CD4-positive, alpha-beta memory T cell (primary cell): ENCODE data around the gene RSPH6A. TPM values are rescaled to one million over a fixed set of nuclear protein-coding genes. Genes with fewer than 3 reads are reported as not detected.

Experiments
- CTCF ChIA-PET: fragments of 350-600 bp; sonication (Branson Sonifier 250); formaldehyde crosslinking; loops from one replicate; lab custom pipeline; 2021; ENCODE audit warnings: inconsistent platforms; ENCODE audit not compliant: partially characterized antibody; lab: Charles Lee
- POLR2A ChIA-PET: fragments of 350-600 bp; sonication (Branson Sonifier 250); formaldehyde crosslinking; loops from one replicate; lab custom pipeline; 2021; ENCODE audit not compliant: partially characterized antibody; lab: Charles Lee
- DNase-seq, 5 donors: peaks; one replicate each; pipeline versions ENCODE4 v3.0.0 to v3.0.0-alpha.2; 2020 to 2022; ENCODE audit warnings: mixed read lengths in 1 of 5
- H3K27ac ChIP-seq: one replicate; pipeline ENCODE4 v1.7.0; 2013; ENCODE audit warnings: low read depth, low read length
- H3K27me3 ChIP-seq: 2 replicates; pipeline ENCODE4 v1.7.0; 2013; ENCODE audit warnings: mild to moderate bottlenecking, low read length, moderate library complexity; ENCODE audit not compliant: insufficient read depth
- H3K36me3 ChIP-seq: 2 replicates; pipeline ENCODE4 v1.7.0; 2013; ENCODE audit warnings: mild to moderate bottlenecking, low read length, moderate library complexity; ENCODE audit not compliant: insufficient read depth
- H3K4me1 ChIP-seq: 2 replicates; pipeline ENCODE4 v1.7.0; 2013; ENCODE audit warnings: mild to moderate bottlenecking, low read length, moderate library complexity; ENCODE audit not compliant: insufficient read depth
- H3K4me3 ChIP-seq, 2 donors: one replicate each; pipeline ENCODE4 v1.7.0; 2013; ENCODE audit warnings: low read length in 2 of 2, mild to moderate bottlenecking in 1 of 2
- H3K9me3 ChIP-seq, 2 donors: one replicate each; pipeline ENCODE4 v1.7.0; 2013; ENCODE audit warnings: low read length in 2 of 2, control low read depth in 1 of 2; ENCODE audit not compliant: control insufficient read depth in 1 of 2
- H3K27ac Mint-ChIP-seq, 7 donors: one replicate each; pipeline ENCODE4 v1.8.0; 2020 to 2021; ENCODE audit warnings: mixed read lengths in 7 of 7, mild to moderate bottlenecking in 6 of 7, inconsistent platforms in 3 of 7, moderate library complexity in 3 of 7
- H3K27me3 Mint-ChIP-seq, 2 donors: one replicate each; pipeline ENCODE4 v1.8.0; 2020 to 2021; ENCODE audit warnings: mixed read lengths in 2 of 2
- H3K36me3 Mint-ChIP-seq, 2 donors: one replicate each; pipeline ENCODE4 v1.8.0; 2020 to 2021; ENCODE audit warnings: mixed read lengths in 2 of 2, inconsistent platforms in 1 of 2, mild to moderate bottlenecking in 1 of 2
- H3K4me1 Mint-ChIP-seq, 4 donors: one replicate each; pipeline ENCODE4 v1.8.0; 2020 to 2021; ENCODE audit warnings: mixed read lengths in 4 of 4, mild to moderate bottlenecking in 1 of 4
- H3K4me3 Mint-ChIP-seq, 8 donors: one replicate each; pipeline ENCODE4 v1.8.0; 2020 to 2021; ENCODE audit warnings: mixed read lengths in 8 of 8, mild to moderate bottlenecking in 7 of 8, moderate library complexity in 6 of 8, inconsistent platforms in 3 of 8
- H3K9me3 Mint-ChIP-seq, 8 donors: one replicate each; pipeline ENCODE4 v1.8.0; 2020 to 2021; ENCODE audit warnings: mixed read lengths in 8 of 8, mild to moderate bottlenecking in 5 of 8, inconsistent platforms in 3 of 8, moderate library complexity in 1 of 8
- intact Hi-C: fragments of 100-400 bp; cut with micrococcal nuclease; formaldehyde crosslinking; loops from one replicate; pipeline ENCODE4 v1.15.1; 2023
- polyA plus RNA-seq, 2 donors: library from polyadenylated mRNA; unstranded; fragments of 300-500 nt; fragmentation: Illumina TruSeq; gene quantifications; one replicate each; pipeline ENCODE4 v1.2.3, GENCODE V29; 2021
- total RNA-seq, 2 experiments: library from RNA; stranded (reverse); gene quantifications; one replicate each; pipeline ENCODE4 v1.2.3, GENCODE V29; 2021

RSPH6A gene
- total and polyA plus RNA-seq, 4 experiments from 2014 or later = 0.29 to 0.39 TPM; not detected in 2

DNA sequence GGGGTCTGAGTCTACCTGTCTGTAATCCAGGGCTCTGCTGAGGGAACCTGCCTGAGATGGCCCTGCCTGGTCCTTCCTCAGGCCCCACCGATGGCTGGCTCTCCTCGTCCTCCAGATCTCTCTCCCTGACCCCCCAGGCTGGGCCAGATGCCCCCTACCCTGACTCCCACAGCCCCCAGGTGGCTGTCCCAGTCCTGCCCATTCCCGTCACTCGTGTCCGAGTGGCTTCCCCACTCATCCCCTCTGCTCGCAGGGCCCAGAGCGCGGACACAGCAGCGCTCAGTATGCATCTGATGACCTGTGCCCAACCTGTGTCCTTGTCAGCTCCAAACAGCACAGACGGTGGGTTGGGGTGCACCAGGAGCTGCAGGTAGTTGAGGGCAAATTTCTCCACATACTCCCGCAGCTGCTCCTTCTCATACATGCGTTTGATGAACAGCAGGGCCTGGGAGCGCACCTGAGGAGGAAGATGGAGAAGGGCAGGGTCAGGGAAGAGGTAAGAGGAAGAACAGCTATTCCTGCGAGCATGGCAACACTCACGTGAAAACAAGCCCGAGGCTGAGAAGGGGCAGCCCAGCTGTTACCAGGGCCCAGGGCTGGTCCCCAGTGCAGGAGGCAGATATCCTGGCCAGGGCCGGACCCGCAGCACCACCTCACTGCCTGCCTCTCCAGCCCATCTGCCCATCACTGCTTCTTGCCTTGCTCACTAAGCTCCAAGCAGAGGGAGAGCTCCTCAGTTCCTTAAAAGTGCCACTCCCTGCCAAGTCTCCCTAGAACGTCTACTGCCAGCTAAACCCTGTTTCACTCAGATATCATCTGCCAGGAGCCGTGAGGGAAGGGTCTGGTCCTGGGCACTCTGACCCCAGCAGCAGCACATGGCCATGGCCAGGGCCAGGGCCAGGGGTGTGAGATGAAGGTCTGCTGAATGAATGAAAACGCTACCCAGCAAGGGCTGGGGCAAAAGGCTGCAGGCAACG lies 11.1 kb upstream of the RSPH6A start:
- Mint-ChIP-seq H3K27me3 (no peaks in the 10 kb centered on the region), H3K4me3 (no peak overlapping the region), H3K27ac (peak overlapping the region in 1 of 7 donors; percentile 17), H3K4me1 (peaks cover 0 to 1% (median 0%) of the 10 kb centered on the region in 4 donors), H3K36me3 (peaks cover 38 to 60% of the 10 kb centered on the region in 2 donors), H3K9me3 (no peaks in the 10 kb centered on the region)
- POLR2A ChIA-PET = interaction anchor here (0.7 kb wide), 1 partner anchor 37 kb away, joined by 3 read pairs; no protein-coding TSS in a partner anchor
- peaks cover 56% of the 10 kb centered on the region for H3K36me3 ChIP-seq
- no peaks in the 10 kb centered on the region for H3K4me1 ChIP-seq
- no peak for DNase-seq
- no peaks in the 10 kb centered on the region for H3K9me3 ChIP-seq
- CTCF ChIA-PET = interaction anchor here (1.0 kb wide), 1 partner anchor 23 kb away, joined by 3 read pairs; no protein-coding TSS in a partner anchor
- H3K4me3 ChIP-seq = no peak overlapping the region
- no peak overlapping the region for H3K27ac ChIP-seq
- no peaks in the 10 kb centered on the region for H3K27me3 ChIP-seq
- intact Hi-C loops = no loop called here

GRCh38 chr19:45825263-45825605 lies 10.1 kb upstream of the RSPH6A start:
- ChIA-PET POLR2A (no interaction called here), CTCF (interaction anchor here (0.8 to 1.0 kb wide), 2 partner anchors 9 to 24 kb away, joined by 3 to 5 read pairs; no protein-coding TSS in a partner anchor)

GRCh38 chr19:45824531-45825262 lies 9.6 kb upstream of the RSPH6A start:
- Histone ChIP-seq H3K9me3 (no peaks in the 10 kb centered on the region), H3K4me3 (no peak overlapping the region), H3K36me3 (peaks cover 46% of the 10 kb centered on the region), H3K4me1 (no peaks in the 10 kb centered on the region), H3K27ac (no peak overlapping the region), H3K27me3 (no peaks in the 10 kb centered on the region)
- Mint-ChIP-seq H3K9me3 (no peaks in the 10 kb centered on the region), H3K36me3 (peaks cover 29 to 54% of the 10 kb centered on the region in 2 donors), H3K27me3 (no peaks in the 10 kb centered on the region), H3K4me3 (no peak overlapping the region), H3K27ac (no peak overlapping the region), H3K4me1 (no peaks in the 10 kb centered on the region)
- ChIA-PET CTCF (interaction anchor here (0.8 to 1.0 kb wide), 2 partner anchors 8 to 24 kb away, joined by 3 to 5 read pairs; no protein-coding TSS in a partner anchor), POLR2A (no interaction called here)
- intact Hi-C loops = no loop called here
- DNase-seq = no peak

More at GRCh38 chr19:45825263-45825605, 10.1 kb upstream of the RSPH6A start:
- DNase-seq = no peak
- intact Hi-C loops = no loop called here
- Histone ChIP-seq H3K27me3 (no peaks in the 10 kb centered on the region), H3K27ac (no peak overlapping the region), H3K4me1 (no peaks in the 10 kb centered on the region), H3K9me3 (no peaks in the 10 kb centered on the region), H3K36me3 (peaks cover 51% of the 10 kb centered on the region), H3K4me3 (no peak overlapping the region)
- H3K4me3 Mint-ChIP-seq = no peak overlapping the region
- no peaks in the 10 kb centered on the region for H3K27me3 Mint-ChIP-seq
- H3K9me3 Mint-ChIP-seq = no peaks in the 10 kb centered on the region
- no peak overlapping the region for H3K27ac Mint-ChIP-seq
- H3K4me1 Mint-ChIP-seq = peaks cover 0 to under 1% (median 0%) of the 10 kb centered on the region in 4 donors
- H3K36me3 Mint-ChIP-seq = peaks cover 33 to 55% of the 10 kb centered on the region in 2 donors

DNA sequence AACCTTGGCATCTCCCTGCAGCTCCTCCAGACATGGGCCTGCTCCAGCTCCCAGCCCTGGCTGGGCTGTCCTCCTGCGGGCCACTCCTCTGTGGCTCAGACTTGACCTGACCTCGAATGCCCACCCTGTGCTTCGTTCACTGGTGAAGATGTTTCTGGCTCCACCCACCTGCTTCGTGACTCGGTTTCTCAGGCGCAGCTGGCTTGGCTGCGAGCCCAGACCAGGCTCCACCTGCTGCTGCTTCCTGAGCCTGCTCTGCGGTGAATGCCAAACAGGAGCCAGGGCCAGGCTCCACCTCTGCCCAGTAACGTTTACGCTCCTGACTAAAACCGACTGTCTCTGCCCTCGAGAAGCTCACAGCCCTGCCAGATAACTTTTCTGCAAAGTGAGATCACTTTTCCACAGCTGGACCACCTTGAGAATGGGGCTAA lies 8.9 kb upstream of the RSPH6A start:
- no peak overlapping the region for H3K27ac ChIP-seq
- ChIA-PET POLR2A (no interaction called here), CTCF (interaction anchor here (0.6 to 0.8 kb wide), 2 partner anchors 8 to 1952 kb away, joined by 3 to 5 read pairs; no protein-coding TSS in a partner anchor)
- intact Hi-C loops = no loop called here
- no peak for DNase-seq
- Mint-ChIP-seq H3K4me3 (no peak overlapping the region), H3K9me3 (no peaks in the 10 kb centered on the region), H3K27ac (no peak overlapping the region), H3K27me3 (no peaks in the 10 kb centered on the region), H3K36me3 (peaks cover 23 to 54% of the 10 kb centered on the region in 2 donors), H3K4me1 (no peaks in the 10 kb centered on the region)
- H3K4me1 ChIP-seq = no peaks in the 10 kb centered on the region
- no peaks in the 10 kb centered on the region for H3K9me3 ChIP-seq
- no peak overlapping the region for H3K4me3 ChIP-seq
- H3K36me3 ChIP-seq = peaks cover 40% of the 10 kb centered on the region
- no peaks in the 10 kb centered on the region for H3K27me3 ChIP-seq

GRCh38 chr19:45823182-45823581 lies 8.1 kb upstream of the RSPH6A start:
- Histone ChIP-seq H3K27ac (no peak overlapping the region), H3K9me3 (no peaks in the 10 kb centered on the region), H3K4me3 (no peak overlapping the region), H3K36me3 (peaks cover 31% of the 10 kb centered on the region), H3K4me1 (no peaks in the 10 kb centered on the region), H3K27me3 (no peaks in the 10 kb centered on the region)
- Mint-ChIP-seq H3K27ac (no peak overlapping the region), H3K4me3 (no peak overlapping the region), H3K36me3 (peaks cover 14 to 45% of the 10 kb centered on the region in 2 donors), H3K4me1 (no peaks in the 10 kb centered on the region), H3K27me3 (no peaks in the 10 kb centered on the region), H3K9me3 (no peaks in the 10 kb centered on the region)
- no peak for DNase-seq
- ChIA-PET CTCF (no interaction called here), POLR2A (no interaction called here)
- intact Hi-C loops = no loop called here

DNA sequence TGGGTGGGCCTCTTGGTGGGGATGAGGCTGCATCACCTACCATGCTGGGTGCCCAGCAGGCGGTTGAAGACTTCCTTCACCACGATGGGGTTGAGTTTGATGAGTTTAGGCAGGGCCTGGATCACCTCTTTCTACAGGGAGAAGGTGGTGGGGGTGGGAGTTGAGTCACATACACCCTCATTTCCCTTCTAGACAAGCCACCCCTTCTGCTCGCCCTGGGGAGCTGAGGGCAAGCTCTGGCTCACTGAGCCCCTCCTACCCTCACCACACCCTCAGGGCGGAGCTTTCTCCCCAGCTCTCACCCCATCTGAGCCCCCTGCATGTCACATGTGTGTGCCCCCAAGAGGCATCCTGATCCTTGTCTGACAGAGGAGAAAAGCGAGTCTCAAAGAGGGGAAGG lies 7.6 kb upstream of the RSPH6A start:
- Histone ChIP-seq H3K27me3 (no peaks in the 10 kb centered on the region), H3K4me1 (no peaks in the 10 kb centered on the region), H3K27ac (no peak overlapping the region), H3K4me3 (no peak overlapping the region), H3K36me3 (peaks cover 29% of the 10 kb centered on the region), H3K9me3 (no peaks in the 10 kb centered on the region)
- Mint-ChIP-seq H3K9me3 (no peaks in the 10 kb centered on the region), H3K4me1 (no peaks in the 10 kb centered on the region), H3K27me3 (no peaks in the 10 kb centered on the region), H3K27ac (no peak overlapping the region), H3K4me3 (no peak overlapping the region), H3K36me3 (peaks cover 11 to 42% of the 10 kb centered on the region in 2 donors)
- intact Hi-C loops = no loop called here
- no peak for DNase-seq
- ChIA-PET CTCF (interaction anchor here (5.3 kb wide), 1 partner anchor 23 kb away, joined by 14 read pairs; no protein-coding TSS in a partner anchor), POLR2A (no interaction called here)

- ChIA-PET POLR2A (no interaction called here), CTCF (interaction anchor here (5.3 kb wide), 1 partner anchor 22 kb away, joined by 14 read pairs; no protein-coding TSS in a partner anchor)
- intact Hi-C loops = no loop called here
- no peak for DNase-seq
- no peaks in the 10 kb centered on the region for H3K27me3 Mint-ChIP-seq
- H3K27me3 ChIP-seq = no peaks in the 10 kb centered on the region
- peaks cover 4% of the 10 kb centered on the region for H3K4me1 ChIP-seq
- peaks cover 0 to 6% (median 4%) of the 10 kb centered on the region in 4 donors for H3K4me1 Mint-ChIP-seq
- peaks cover 11 to 36% of the 10 kb centered on the region in 2 donors for H3K36me3 Mint-ChIP-seq
- no peak overlapping the region for H3K27ac Mint-ChIP-seq
- H3K36me3 ChIP-seq = peaks cover 29% of the 10 kb centered on the region
- no peaks in the 10 kb centered on the region for H3K9me3 Mint-ChIP-seq
- H3K9me3 ChIP-seq = no peaks in the 10 kb centered on the region
- no peak overlapping the region for H3K4me3 ChIP-seq
- no peak overlapping the region for H3K27ac ChIP-seq
- H3K4me3 Mint-ChIP-seq = no peak overlapping the region
These were observed 6.5 kb upstream of the RSPH6A start for GRCh38 chr19:45821570-45821969.
